HCT116 (cell line): Measurements from ENCODE around the gene CD93. TPM values are rescaled to one million over a fixed set of nuclear protein-coding genes. Genes with fewer than 3 reads are reported as not detected.

Experiments used
- ATAC-seq: fragments of 200-7000 bp; cut with Tn5 transposase; 2 replicates; pipeline ENCODE4 v1.9.1; 2020; ENCODE audit warnings: mild to moderate bottlenecking, moderate library complexity
- BruUV-seq: library from RNA; stranded (reverse); fragments of 400-500 nt; replicated peaks from 2 replicates; lab custom pipeline; 2021; lab: Mats Ljungman, UMichigan
- CTCF ChIA-PET: fragments of 300-600 bp; sonication (Branson Sonifier 250); formaldehyde crosslinking; loops from one replicate; lab custom pipeline; 2021; ENCODE audit warnings: antibody characterized with exemption; lab: Charles Lee
- POLR2A ChIA-PET: fragments of 300-600, 350-600 bp; sonication (Branson Sonifier 250); formaldehyde crosslinking; loops from one replicate; lab custom pipeline; 2021; ENCODE audit warnings: antibody characterized with exemption; lab: Charles Lee
- RAD21 ChIA-PET, 2 experiments: fragments of 300-600 bp; sonication (Branson Sonifier 250); formaldehyde crosslinking; loops; one replicate each; lab custom pipeline; 2023; ENCODE audit warnings: low total read pairs in 2 of 2; ENCODE audit not compliant: uncharacterized antibody in 2 of 2, unreplicated experiment in 2 of 2, low non-redundant PET in 1 of 2; lab: Charles Lee
- DNase-seq: peaks from one replicate; pipeline ENCODE4 v3.0.0-alpha.2; 2010; ENCODE audit warnings: low read depth, low spot score
- H2AFZ ChIP-seq: fragments of 200-600 bp; shearing (Covaris generic), sonication (generic); 2 replicates; pipeline ENCODE4 v1.6.1; 2017; ENCODE audit warnings: low read depth, mixed run types, mixed read lengths, antibody characterized with exemption, low read length; ENCODE audit not compliant: poor library complexity, severe bottlenecking
- H3K27ac ChIP-seq: 2 replicates; pipeline ENCODE4 v1.5.1; 2012; ENCODE audit warnings: low read depth, low read length
- H3K27me3 ChIP-seq: fragments of 200-600 bp; sonication (generic); 2 replicates; pipeline ENCODE4 v1.6.1; 2016; ENCODE audit warnings: mixed run types, low read length, mixed read lengths; ENCODE audit not compliant: insufficient read depth
- H3K36me3 ChIP-seq, 2 experiments: fragments of 200-500 bp in 1 of 2; fragments of 200-600 bp in 1 of 2; sonication (Bioruptor generic) in 1 of 2; sonication (generic) in 1 of 2; 2 replicates each; pipeline versions ENCODE4 v1.5.1 to v1.6.1; 2014 to 2016; ENCODE audit warnings: low read length in 2 of 2, inconsistent platforms in 1 of 2, mixed read lengths in 1 of 2, mixed run types in 1 of 2; ENCODE audit not compliant: insufficient read depth in 2 of 2, control insufficient read depth in 1 of 2
- H3K4me1 ChIP-seq, 2 experiments: fragments of 200-600 bp in 1 of 2; sonication (generic) in 1 of 2; 2 replicates each; pipeline versions ENCODE4 v1.5.1 to v1.6.1; 2012 to 2017; ENCODE audit warnings: low read length in 2 of 2, inconsistent platforms in 1 of 2, mild to moderate bottlenecking in 1 of 2, mixed read lengths in 1 of 2, mixed run types in 1 of 2, moderate library complexity in 1 of 2; ENCODE audit not compliant: insufficient read depth in 2 of 2, control insufficient read depth in 1 of 2
- H3K4me2 ChIP-seq: fragments of 200-600 bp; sonication (generic); 2 replicates; pipeline ENCODE4 v1.6.1; 2017; ENCODE audit warnings: mixed run types, low read length, mixed read lengths
- H3K4me3 ChIP-seq, 2 experiments: fragments of 200-600 bp in 1 of 2; sonication (generic) in 1 of 2; replicated peaks in 1 of 2; 2 replicates each; pipeline ENCODE4 v1.5.1; 2011 to 2016; ENCODE audit warnings: low read length in 2 of 2, control low read depth in 1 of 2, low read depth in 1 of 2, mild to moderate bottlenecking in 1 of 2, mixed read lengths in 1 of 2, mixed run types in 1 of 2
- H3K79me2 ChIP-seq: fragments of 200-600 bp; sonication (generic); 2 replicates; pipeline ENCODE4 v1.6.1; 2017; ENCODE audit warnings: mild to moderate bottlenecking, mixed run types, low read length, moderate library complexity, mixed read lengths; ENCODE audit not compliant: insufficient read depth
- H3K9ac ChIP-seq: fragments of 200-600 bp; sonication (generic); 2 replicates; pipeline ENCODE4 v1.6.1; 2016; ENCODE audit warnings: low read length, mixed read lengths
- H3K9me2 ChIP-seq: fragments of 200-600 bp; sonication (generic), shearing (Covaris generic); 2 replicates; pipeline ENCODE4 v1.6.1; 2017; ENCODE audit warnings: mixed run types, mild to moderate bottlenecking, moderate library complexity; ENCODE audit not compliant: insufficient read depth
- H3K9me3 ChIP-seq, 2 experiments: fragments of 200-500 bp in 1 of 2; fragments of 200-600 bp in 1 of 2; sonication (Bioruptor generic) in 1 of 2; sonication (generic) in 1 of 2; 2 replicates each; pipeline ENCODE4 v1.6.1; 2014 to 2017; ENCODE audit warnings: low read length in 2 of 2, mixed read lengths in 2 of 2, inconsistent platforms in 1 of 2, low read depth in 1 of 2, mild to moderate bottlenecking in 1 of 2, mixed run types in 1 of 2, moderate library complexity in 1 of 2; ENCODE audit not compliant: control insufficient read depth in 1 of 2, insufficient read depth in 1 of 2
- H4K20me1 ChIP-seq: fragments of 200-600 bp; sonication (generic), shearing (Covaris generic); 2 replicates; pipeline ENCODE4 v1.6.1; 2017; ENCODE audit warnings: mixed run types, mild to moderate bottlenecking, moderate library complexity; ENCODE audit not compliant: insufficient read depth
- ATF3 ChIP-seq: IDR thresholded peaks from 2 replicates; pipeline ENCODE4 v1.6.1; 2012
- CEBPB ChIP-seq: IDR thresholded peaks from 2 replicates; pipeline ENCODE4 v1.6.1; 2012; ENCODE audit warnings: low read depth
- CTCF ChIP-seq, 3 experiments: fragments of 200-600 bp in 1 of 3; sonication (generic) in 1 of 3; IDR thresholded peaks in 2 of 3; conservative IDR thresholded peaks in 1 of 3; 2 replicates each; pipeline ENCODE4 v1.5.1; 2012 to 2017; ENCODE audit warnings: low read depth in 2 of 3, low read length in 2 of 3, antibody characterized with exemption in 1 of 3, borderline replicate concordance in 1 of 3, control low read depth in 1 of 3, mild to moderate bottlenecking in 1 of 3, mixed read lengths in 1 of 3, mixed run types in 1 of 3, moderate library complexity in 1 of 3; ENCODE audit not compliant: insufficient read depth in 1 of 3
- EGR1 ChIP-seq: IDR thresholded peaks from 2 replicates; pipeline ENCODE4 v1.6.1; 2012; ENCODE audit warnings: low read depth
- ELF1 ChIP-seq: IDR thresholded peaks from 2 replicates; pipeline ENCODE4 v1.6.1; 2012; ENCODE audit warnings: low read depth, borderline replicate concordance
- EZH2 ChIP-seq: fragments of 200-600 bp; sonication (generic); IDR thresholded peaks from 2 replicates; pipeline ENCODE4 v1.6.1; 2017; ENCODE audit warnings: antibody characterized with exemption, mixed run types
- EZH2phosphoT487 ChIP-seq: fragments of 200-600 bp; IDR thresholded peaks from 2 replicates; pipeline ENCODE4 v1.6.1; 2018; ENCODE audit warnings: antibody characterized with exemption, borderline replicate concordance
- FOSL1 ChIP-seq: IDR thresholded peaks from 2 replicates; pipeline ENCODE4 v1.6.1; 2012; ENCODE audit warnings: low read depth
- MAX ChIP-seq: IDR thresholded peaks from 2 replicates; pipeline ENCODE4 v1.6.1; 2012
- POLR2A ChIP-seq: IDR thresholded peaks from 2 replicates; pipeline ENCODE4 v1.7.0; 2011; ENCODE audit warnings: borderline replicate concordance; ENCODE audit not compliant: insufficient read depth, insufficient read length; ENCODE audit errors: extremely low read depth
- POLR2AphosphoS5 ChIP-seq: IDR thresholded peaks from 2 replicates; pipeline ENCODE4 v1.6.1; 2011; ENCODE audit warnings: mild to moderate bottlenecking, low read depth, low read length, moderate library complexity
- RAD21 ChIP-seq: IDR thresholded peaks from 2 replicates; pipeline ENCODE4 v1.6.1; 2012; ENCODE audit warnings: low read depth, mild to moderate bottlenecking
- REST ChIP-seq: IDR thresholded peaks from 2 replicates; pipeline ENCODE4 v1.6.1; 2012; ENCODE audit warnings: low read depth
- SIN3A ChIP-seq: IDR thresholded peaks from 2 replicates; pipeline ENCODE4 v1.6.1; 2012; ENCODE audit warnings: low read depth
- SP1 ChIP-seq: IDR thresholded peaks from 2 replicates; pipeline ENCODE4 v1.6.1; 2012; ENCODE audit warnings: low read depth
- TCF7L2 ChIP-seq: IDR thresholded peaks from 2 replicates; pipeline ENCODE4 v1.7.0; 2011; ENCODE audit warnings: borderline replicate concordance, inconsistent platforms; ENCODE audit not compliant: insufficient read depth, insufficient read length; ENCODE audit errors: extremely low read depth
- YY1 ChIP-seq: IDR thresholded peaks from 2 replicates; pipeline ENCODE4 v1.6.1; 2011; ENCODE audit warnings: low read length, low read depth, moderate library complexity, mild to moderate bottlenecking; ENCODE audit not compliant: insufficient replicate concordance; ENCODE audit errors: extremely low read depth
- ZBTB33 ChIP-seq: IDR thresholded peaks from 2 replicates; pipeline ENCODE4 v1.6.1; 2011; ENCODE audit warnings: mild to moderate bottlenecking, low read length, moderate library complexity; ENCODE audit not compliant: insufficient replicate concordance; ENCODE audit errors: extremely low read depth
- ZFX ChIP-seq: fragments of 450-650 bp; IDR thresholded peaks from 2 replicates; pipeline ENCODE4 v1.6.1; 2017
- intact Hi-C: fragments of 100-400 bp; cut with micrococcal nuclease; formaldehyde crosslinking; loops from 2 replicates; pipeline ENCODE4 v1.10.0; 2022
- total RNA-seq: library from RNA; stranded (reverse); gene quantifications from one replicate; pipeline ENCODE4 v1.2.1, GENCODE V29; 2021; ENCODE audit not compliant: unreplicated experiment

CD93 gene
- total RNA-seq, 1 experiment from 2014 or later, result 0.07 TPM

GRCh38 chr20:23039136-23039875 is 46.8 kb downstream of the CD93 start:
- H3K4me2 ChIP-seq, result no peak overlapping the region
- no peaks in the 10 kb centered on the region for H3K9me3 ChIP-seq
- TF ChIP-seq RAD21 (no peak), EZH2 (no peak), YY1 (no peak), ZBTB33 (no peak), FOSL1 (no peak), POLR2AphosphoS5 (no peak), POLR2A (no peak), EZH2phosphoT487 (no peak), ELF1 (no peak), CTCF (IDR thresholded peaks at IDR 0.05 in 2 of 3, conservative IDR thresholded peaks at IDR 0.05 in 1 of 3; ENCODE audit: borderline replicate concordance in 1 of 3, insufficient read depth in 1 of 3, low read depth in 2 of 3, low read length in 2 of 3) (no peak), ATF3 (no peak), EGR1 (no peak), SP1 (no peak), MAX (no peak), SIN3A (no peak), CEBPB (no peak), REST (no peak), TCF7L2 (no peak), ZFX (no peak)
- BruUV-seq, result no TSS peak
- H3K4me1 ChIP-seq, result no peaks in the 10 kb centered on the region
- H3K27ac ChIP-seq, result no peak overlapping the region
- ATAC-seq (no peak), DNase-seq (no peak)
- H3K9ac ChIP-seq, result no peak overlapping the region
- intact Hi-C loops, result no loop called here
- RAD21 ChIA-PET, result no interaction called here
- peaks cover 45% of the 10 kb centered on the region for H3K27me3 ChIP-seq
- H3K79me2 ChIP-seq, result no peaks in the 10 kb centered on the region
- H4K20me1 ChIP-seq, result no peaks in the 10 kb centered on the region
- no peak overlapping the region for H3K4me3 ChIP-seq
- CTCF ChIA-PET, result interaction anchor here (0.8 to 1.0 kb wide), 2 partner anchors 11 to 162 kb away, joined by 3 read pairs; no protein-coding TSS in a partner anchor
- no peaks in the 10 kb centered on the region for H3K36me3 ChIP-seq
- POLR2A ChIA-PET, result no interaction called here
- no peaks in the 10 kb centered on the region for H3K9me2 ChIP-seq
- no peak overlapping the region for H2AFZ ChIP-seq
